ENCODE measurements around the gene CDH4.
A peak's percentile ranks its signal among the peaks of the same experiment; 100 is the strongest.

Gene CDH4

GRCh38 chr20:61615806-61616205 is 363.7 kb downstream of the CDH4 start:
- Histone ChIP-seq H3K4me1 (ENCODE audit: control insufficient read depth in 2 of 2, insufficient read depth in 1 of 2, low read depth in 1 of 2, low read length in 2 of 2) (peaks cover 0 to 6% of the 10 kb centered on the region in 2 donors), H2AK5ac (ENCODE audit: low read depth, low read length) (no peak overlapping the region), H2BK5ac (ENCODE audit: low read length) (no peak overlapping the region), H2BK15ac (ENCODE audit: low read length) (no peak overlapping the region), H3K14ac (ENCODE audit: low read length) (no peak overlapping the region), H3K23ac (ENCODE audit: low read depth, low read length, poor library complexity) (no peak overlapping the region), H2AFZ (ENCODE audit: low read length) (no peak overlapping the region), H2BK12ac (ENCODE audit: low read length) (no peak overlapping the region), H4K8ac (ENCODE audit: low read depth, low read length) (no peak overlapping the region), H3K79me1 (ENCODE audit: low read depth, low read length) (no peaks in the 10 kb centered on the region), H3K4me2 (ENCODE audit: insufficient read depth, low read length, poor library complexity, severe bottlenecking) (no peak overlapping the region), H2BK120ac (ENCODE audit: low read depth, low read length) (no peak overlapping the region), H3K27ac (replicated peaks; ENCODE audit: low read length) (no peak overlapping the region), H3K18ac (ENCODE audit: low read length) (peak overlapping the region; percentile 78), H3K4me3 (ENCODE audit: low read length in 2 of 2) (no peak overlapping the region), H3K9me3 (replicated peaks in 1 of 2; ENCODE audit: control insufficient read depth in 2 of 2, insufficient read depth in 1 of 2, low read depth in 1 of 2, low read length in 2 of 2) (peaks cover 8 to 19% of the 10 kb centered on the region in 2 donors), H3K9ac (ENCODE audit: low read depth, low read length, poor library complexity) (no peak overlapping the region), H3K4ac (ENCODE audit: low read length) (no peak overlapping the region), H3K27me3 (ENCODE audit: control insufficient read depth in 3 of 3, insufficient read depth in 3 of 3, low read depth in 1 of 3, low read length in 3 of 3) (no peaks in the 10 kb centered on the region), H3K36me3 (replicated peaks in 1 of 2; ENCODE audit: control insufficient read depth in 2 of 2, insufficient read depth in 2 of 2, low read length in 2 of 2) (no peaks in the 10 kb centered on the region), H4K91ac (ENCODE audit: low read depth, low read length, poor library complexity) (no peak overlapping the region)
- no CpG with 5 or more reads among the region's 15 CpGs for WGBS, 2 donors (ENCODE audit: extremely low coverage in 2 of 2, insufficient read length in 2 of 2, insufficient replicate concordance in 1 of 2)
- DNase-seq (ENCODE audit: low spot score): no peak

GRCh38 chr20:61619751-61620150 is 367.7 kb downstream of the CDH4 start:
- Histone ChIP-seq H3K4ac (ENCODE audit: low read length) (no peak overlapping the region), H2BK15ac (ENCODE audit: low read length) (peak overlapping the region; percentile 62), H3K36me3 (replicated peaks in 1 of 2; ENCODE audit: control insufficient read depth in 2 of 2, insufficient read depth in 2 of 2, low read length in 2 of 2) (no peaks in the 10 kb centered on the region), H3K14ac (ENCODE audit: low read length) (no peak overlapping the region), H2BK120ac (ENCODE audit: low read depth, low read length) (no peak overlapping the region), H2BK12ac (ENCODE audit: low read length) (peak overlapping the region; percentile 2), H3K4me3 (ENCODE audit: low read length in 2 of 2) (no peak overlapping the region), H2AFZ (ENCODE audit: low read length) (no peak overlapping the region), H2BK5ac (ENCODE audit: low read length) (peak overlapping the region; percentile 68), H3K4me1 (ENCODE audit: control insufficient read depth in 2 of 2, insufficient read depth in 1 of 2, low read depth in 1 of 2, low read length in 2 of 2) (peaks cover 0 to 6% of the 10 kb centered on the region in 2 donors), H3K9ac (ENCODE audit: low read depth, low read length, poor library complexity) (no peak overlapping the region), H3K4me2 (ENCODE audit: insufficient read depth, low read length, poor library complexity, severe bottlenecking) (no peak overlapping the region), H4K91ac (ENCODE audit: low read depth, low read length, poor library complexity) (no peak overlapping the region), H3K18ac (ENCODE audit: low read length) (peak overlapping the region; percentile 19), H3K79me1 (ENCODE audit: low read depth, low read length) (no peaks in the 10 kb centered on the region), H3K27ac (replicated peaks; ENCODE audit: low read length) (no peak overlapping the region), H3K9me3 (replicated peaks in 1 of 2; ENCODE audit: control insufficient read depth in 2 of 2, insufficient read depth in 1 of 2, low read depth in 1 of 2, low read length in 2 of 2) (peaks cover 2 to 9% of the 10 kb centered on the region in 2 donors), H4K8ac (ENCODE audit: low read depth, low read length) (no peak overlapping the region), H2AK5ac (ENCODE audit: low read depth, low read length) (no peak overlapping the region), H3K27me3 (ENCODE audit: control insufficient read depth in 3 of 3, insufficient read depth in 3 of 3, low read depth in 1 of 3, low read length in 3 of 3) (no peaks in the 10 kb centered on the region), H3K23ac (ENCODE audit: low read depth, low read length, poor library complexity) (no peak overlapping the region)
- no CpG with 5 or more reads among the region's 10 CpGs for WGBS, 2 donors (ENCODE audit: extremely low coverage in 2 of 2, insufficient read length in 2 of 2, insufficient replicate concordance in 1 of 2)
- no peak for DNase-seq (ENCODE audit: low spot score)

GRCh38 chr20:61620174-61620573 is 368.1 kb downstream of the CDH4 start:
- no peak overlapping the region for H2BK5ac ChIP-seq (ENCODE audit: low read length)
- H3K23ac ChIP-seq (ENCODE audit: low read depth, low read length, poor library complexity): no peak overlapping the region
- no peak overlapping the region for H3K4ac ChIP-seq (ENCODE audit: low read length)
- H3K18ac ChIP-seq (ENCODE audit: low read length): no peak overlapping the region
- no peak overlapping the region for H3K14ac ChIP-seq (ENCODE audit: low read length)
- no peak overlapping the region for H2BK15ac ChIP-seq (ENCODE audit: low read length)
- no peak overlapping the region for H4K91ac ChIP-seq (ENCODE audit: low read depth, low read length, poor library complexity)
- H4K8ac ChIP-seq (ENCODE audit: low read depth, low read length): no peak overlapping the region
- no CpG with 5 or more reads among the region's 1 CpG for WGBS, 2 donors (ENCODE audit: extremely low coverage in 2 of 2, insufficient read length in 2 of 2, insufficient replicate concordance in 1 of 2)
- H3K4me1 ChIP-seq (ENCODE audit: control insufficient read depth in 2 of 2, insufficient read depth in 1 of 2, low read depth in 1 of 2, low read length in 2 of 2): peaks cover 0 to 6% of the 10 kb centered on the region in 2 donors
- no peak for DNase-seq (ENCODE audit: low spot score)
- H2AK5ac ChIP-seq (ENCODE audit: low read depth, low read length): no peak overlapping the region
- no peak overlapping the region for H3K27ac ChIP-seq (replicated peaks; ENCODE audit: low read length)
- H3K9me3 ChIP-seq (replicated peaks in 1 of 2; ENCODE audit: control insufficient read depth in 2 of 2, insufficient read depth in 1 of 2, low read depth in 1 of 2, low read length in 2 of 2): peaks cover 2 to 9% of the 10 kb centered on the region in 2 donors
- no peak overlapping the region for H3K4me2 ChIP-seq (ENCODE audit: insufficient read depth, low read length, poor library complexity, severe bottlenecking)
- H3K9ac ChIP-seq (ENCODE audit: low read depth, low read length, poor library complexity): no peak overlapping the region
- H3K4me3 ChIP-seq (ENCODE audit: low read length in 2 of 2): no peak overlapping the region
- H3K27me3 ChIP-seq (ENCODE audit: control insufficient read depth in 3 of 3, insufficient read depth in 3 of 3, low read depth in 1 of 3, low read length in 3 of 3): no peaks in the 10 kb centered on the region
- H3K36me3 ChIP-seq (replicated peaks in 1 of 2; ENCODE audit: control insufficient read depth in 2 of 2, insufficient read depth in 2 of 2, low read length in 2 of 2): no peaks in the 10 kb centered on the region
- no peaks in the 10 kb centered on the region for H3K79me1 ChIP-seq (ENCODE audit: low read depth, low read length)
- no peak overlapping the region for H2AFZ ChIP-seq (ENCODE audit: low read length)
- no peak overlapping the region for H2BK120ac ChIP-seq (ENCODE audit: low read depth, low read length)
- H2BK12ac ChIP-seq (ENCODE audit: low read length): no peak overlapping the region

- Histone ChIP-seq H3K14ac (ENCODE audit: low read length) (no peak overlapping the region), H3K4ac (ENCODE audit: low read length) (no peak overlapping the region), H3K4me3 (ENCODE audit: low read length in 2 of 2) (no peak overlapping the region), H4K8ac (ENCODE audit: low read depth, low read length) (no peak overlapping the region), H3K4me2 (ENCODE audit: insufficient read depth, low read length, poor library complexity, severe bottlenecking) (no peak overlapping the region), H3K27me3 (ENCODE audit: control insufficient read depth in 3 of 3, insufficient read depth in 3 of 3, low read depth in 1 of 3, low read length in 3 of 3) (no peaks in the 10 kb centered on the region), H2BK120ac (ENCODE audit: low read depth, low read length) (no peak overlapping the region), H3K23ac (ENCODE audit: low read depth, low read length, poor library complexity) (no peak overlapping the region), H3K4me1 (ENCODE audit: control insufficient read depth in 2 of 2, insufficient read depth in 1 of 2, low read depth in 1 of 2, low read length in 2 of 2) (peaks cover 0 to 6% of the 10 kb centered on the region in 2 donors), H3K79me1 (ENCODE audit: low read depth, low read length) (no peaks in the 10 kb centered on the region), H2BK5ac (ENCODE audit: low read length) (no peak overlapping the region), H3K9ac (ENCODE audit: low read depth, low read length, poor library complexity) (no peak overlapping the region), H2BK12ac (ENCODE audit: low read length) (no peak overlapping the region), H2BK15ac (ENCODE audit: low read length) (no peak overlapping the region), H2AFZ (ENCODE audit: low read length) (no peak overlapping the region), H3K27ac (replicated peaks; ENCODE audit: low read length) (no peak overlapping the region), H4K91ac (ENCODE audit: low read depth, low read length, poor library complexity) (no peak overlapping the region), H3K36me3 (replicated peaks in 1 of 2; ENCODE audit: control insufficient read depth in 2 of 2, insufficient read depth in 2 of 2, low read length in 2 of 2) (peaks cover 0 to 1% of the 10 kb centered on the region in 2 donors), H2AK5ac (ENCODE audit: low read depth, low read length) (no peak overlapping the region), H3K9me3 (replicated peaks in 1 of 2; ENCODE audit: control insufficient read depth in 2 of 2, insufficient read depth in 1 of 2, low read depth in 1 of 2, low read length in 2 of 2) (peaks cover 2 to 9% of the 10 kb centered on the region in 2 donors), H3K18ac (ENCODE audit: low read length) (no peak overlapping the region)
- WGBS, 2 donors (ENCODE audit: extremely low coverage in 2 of 2, insufficient read length in 2 of 2, insufficient replicate concordance in 1 of 2): no CpG with 5 or more reads among the region's 19 CpGs
- no peak for DNase-seq (ENCODE audit: low spot score)
These were observed 369.1 kb downstream of the CDH4 start for GRCh38 chr20:61621035-61621730.
